NCI-H2227 treated with DMSO at 0.1 percent for 48 hours (cell line): Measurements from ENCODE around the gene SRP19.
"Not testable (repeated sequence)": the region's sequence is repeated elsewhere in the genome, so short reads cannot be mapped to it uniquely, and the experiment has no call there.

ENCODE experiments used
- DNase-seq: peaks from one replicate; lab custom pipeline; 2025; lab: John Stamatoyannopoulos, UW

Gene SRP19

DNA sequence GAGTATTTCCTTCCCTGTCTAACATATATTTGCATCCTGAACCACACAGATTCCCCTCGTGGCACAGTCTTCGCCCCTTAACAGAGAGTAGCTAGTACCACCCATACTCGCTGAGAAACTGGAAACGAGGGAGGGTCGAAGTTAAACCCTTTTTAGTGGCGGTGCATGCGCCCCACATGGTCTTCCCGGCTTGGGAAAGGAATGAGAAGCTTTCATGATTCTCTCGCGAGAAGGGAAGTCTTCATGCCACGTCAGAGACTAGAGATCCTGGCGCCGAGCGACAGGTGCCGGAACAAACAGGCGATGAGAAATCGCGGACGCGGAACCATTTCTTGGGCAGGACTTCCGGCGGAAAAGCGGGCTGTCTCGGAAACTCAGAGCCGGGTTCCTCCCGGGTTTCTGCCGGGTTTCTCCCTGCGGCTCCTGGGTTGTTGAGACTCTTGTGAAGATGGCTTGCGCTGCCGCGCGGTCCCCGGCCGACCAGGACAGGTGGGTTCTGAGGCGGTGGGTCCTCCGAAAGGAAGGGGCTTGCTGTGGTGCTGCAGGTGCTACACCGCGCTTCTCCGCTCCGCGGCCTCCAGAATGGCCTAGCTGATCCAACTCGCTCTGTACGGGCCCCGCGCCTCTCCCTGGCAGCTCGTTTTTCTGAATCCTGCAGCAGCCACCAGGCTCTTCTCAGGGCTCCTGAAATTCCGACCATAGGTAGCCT, at the start of gene SRP19:
SRP19 (plus strand) TSS at position 359 of the 709 bp plus-strand sequence; CDS start at position 449, 90 bp downstream.
- peak; percentile 89 for DNase-seq

DNA sequence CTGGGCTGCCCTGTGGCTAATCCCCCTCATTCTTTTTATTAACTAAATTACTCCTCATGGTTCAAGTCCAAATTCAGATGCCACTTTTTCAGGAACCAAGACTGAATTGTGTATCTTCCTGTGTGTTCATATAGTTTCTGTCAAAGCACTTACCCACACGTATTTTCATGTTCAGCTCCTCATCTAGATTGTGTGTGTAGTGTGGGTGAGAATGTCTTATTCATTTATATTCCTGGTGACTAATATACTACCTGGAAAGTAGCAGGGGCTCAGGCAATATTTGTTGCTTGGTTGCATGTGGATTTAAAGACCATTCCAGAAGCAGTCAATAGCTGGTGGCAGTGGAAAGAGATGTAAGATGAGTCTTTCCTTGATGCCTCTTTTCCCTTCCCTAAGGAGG, 48.5 kb upstream of the SRP19 start:
- no peak for DNase-seq

DNA sequence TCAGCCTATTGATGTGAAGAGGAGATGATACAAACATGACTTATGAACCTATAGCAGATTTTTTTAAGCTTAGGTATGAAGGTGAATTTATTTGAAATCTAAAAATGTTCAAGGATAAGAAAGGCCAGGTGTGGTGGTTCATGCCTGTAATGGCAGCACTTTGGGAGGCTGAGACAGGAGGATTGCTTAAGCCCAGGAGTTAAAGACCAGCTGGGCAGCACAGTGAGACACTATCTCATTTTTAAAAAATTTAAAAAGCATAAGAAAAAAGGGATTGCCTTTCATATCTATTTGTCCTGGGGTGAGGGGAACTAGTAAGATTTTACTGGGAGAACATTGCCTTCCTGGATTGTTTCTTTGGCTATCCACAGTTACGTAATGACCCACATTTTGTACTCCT, 40.8 kb upstream of the SRP19 start:
- DNase-seq, result no peak

- no peak for DNase-seq
Measured at GRCh38 chr5:112822456-112822855, 38.6 kb upstream of the SRP19 start.

GRCh38 chr5:112823181-112823580, 37.9 kb upstream of the SRP19 start:
- DNase-seq, result no peak

- DNase-seq, result no peak
Measured at GRCh38 chr5:112823656-112824055, 37.4 kb upstream of the SRP19 start.

DNA sequence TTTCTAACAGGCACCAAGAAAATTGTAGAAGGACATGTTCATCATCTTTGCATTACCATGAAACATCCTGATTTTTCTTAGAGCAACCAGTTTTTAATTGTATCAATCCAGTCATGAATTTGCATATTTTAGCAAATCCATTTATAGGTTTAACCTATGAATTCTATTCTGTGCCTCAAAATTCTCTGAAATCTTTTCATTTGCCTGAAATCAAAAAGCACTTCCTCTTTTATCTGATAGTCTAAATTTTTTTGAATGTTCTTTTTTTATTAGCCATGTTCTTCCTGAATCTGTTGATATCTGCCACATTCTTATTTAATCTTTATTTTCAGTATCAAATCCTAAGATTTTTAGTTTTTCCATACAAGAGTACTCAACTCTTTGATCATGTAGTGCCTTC, 36.9 kb upstream of the SRP19 start:
- no peak for DNase-seq

DNA sequence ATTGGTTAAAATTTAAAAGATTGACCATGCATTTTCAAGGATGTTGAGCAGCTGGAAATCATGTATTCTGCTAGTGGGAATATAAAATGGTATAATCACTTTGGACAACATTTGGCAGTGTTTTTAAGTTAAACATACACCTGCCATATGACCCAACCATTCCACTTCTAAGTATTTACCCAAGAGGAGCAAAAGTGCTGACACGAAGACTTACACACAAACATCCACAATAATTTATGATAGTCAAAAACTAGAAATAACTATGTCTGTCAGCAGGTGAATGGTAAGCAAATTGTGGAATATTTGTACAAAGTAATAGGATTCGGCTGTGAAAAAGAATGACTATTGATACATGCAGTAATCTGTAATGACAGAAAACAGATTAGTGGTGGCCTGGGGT, 30.7 kb upstream of the SRP19 start:
- no peak for DNase-seq

- DNase-seq, result no peak
Measured at GRCh38 chr5:112833971-112834370, 27.1 kb upstream of the SRP19 start.

GRCh38 chr5:112844489-112844888, 16.6 kb upstream of the SRP19 start:
- DNase-seq, result no peak

GRCh38 chr5:112846556-112846955, 14.5 kb upstream of the SRP19 start:
- no peak for DNase-seq

- DNase-seq, result no peak
Measured at GRCh38 chr5:112847306-112847705, 13.8 kb upstream of the SRP19 start.

GRCh38 chr5:112848116-112848811, 12.8 kb upstream of the SRP19 start:
- peak; percentile 43 for DNase-seq

- DNase-seq, result no peak
Measured at GRCh38 chr5:112849912-112850311, 11.2 kb upstream of the SRP19 start.

DNA sequence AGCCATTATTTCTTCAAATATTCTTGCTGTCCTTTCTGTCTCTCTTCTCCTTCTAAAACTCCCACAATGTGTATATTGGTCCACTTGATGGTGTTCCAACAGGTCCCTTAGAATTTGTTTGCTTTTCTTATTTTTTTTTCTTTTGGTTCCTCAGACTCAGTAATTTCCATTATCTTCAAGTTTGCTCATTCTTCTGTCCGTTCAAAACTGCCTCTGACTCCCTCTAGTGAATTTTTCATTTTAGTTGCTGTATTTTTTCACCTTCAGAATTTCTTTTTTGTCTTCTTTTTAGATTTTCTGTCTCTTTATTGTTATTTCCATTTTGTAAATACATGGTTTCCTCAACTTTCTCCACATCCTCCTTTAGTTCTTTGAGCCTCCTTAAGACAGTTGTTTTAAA, 6.4 kb upstream of the SRP19 start:
- DNase-seq, result no peak

DNA sequence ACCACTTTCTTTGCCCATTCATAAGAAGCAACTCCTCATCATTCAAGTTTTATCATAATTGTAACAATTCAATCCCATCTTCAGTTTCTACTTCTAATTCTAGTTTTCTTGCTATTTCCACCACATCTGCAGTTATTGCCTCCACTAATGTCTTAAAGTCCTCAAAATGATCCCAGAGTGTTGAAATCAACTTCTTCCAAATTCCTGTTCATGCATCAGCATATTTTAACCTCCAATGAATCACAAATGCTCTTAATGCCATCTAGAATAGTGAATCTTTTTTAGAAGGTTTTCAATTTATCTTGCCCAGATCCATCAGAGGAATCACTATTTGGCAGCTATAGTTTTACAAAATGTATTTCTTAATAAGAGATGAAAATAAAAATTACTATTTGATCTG, 3.2 kb upstream of the SRP19 start:
- no peak for DNase-seq

GRCh38 chr5:112860571-112860928, 537 bp upstream of the SRP19 start:
- not testable (repeated sequence) for DNase-seq

DNA sequence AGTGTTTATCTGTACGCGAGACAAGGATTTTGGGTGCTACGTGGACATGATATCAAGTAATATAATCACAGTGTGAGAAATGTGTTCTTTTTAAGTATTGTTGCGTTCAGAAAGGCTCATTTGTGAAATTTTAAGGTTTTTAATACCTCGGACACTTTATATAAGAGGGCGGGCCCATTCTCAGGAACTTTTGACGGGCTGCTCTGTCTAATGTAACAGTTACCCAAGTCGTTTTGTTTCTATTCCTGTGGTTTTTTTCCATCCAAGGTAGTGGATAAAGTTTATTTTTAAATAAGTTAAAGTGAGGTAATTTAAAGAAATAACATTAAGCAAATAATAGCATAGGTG, 525 bp downstream of the SRP19 start:
- DNase-seq, result no peak

DNA sequence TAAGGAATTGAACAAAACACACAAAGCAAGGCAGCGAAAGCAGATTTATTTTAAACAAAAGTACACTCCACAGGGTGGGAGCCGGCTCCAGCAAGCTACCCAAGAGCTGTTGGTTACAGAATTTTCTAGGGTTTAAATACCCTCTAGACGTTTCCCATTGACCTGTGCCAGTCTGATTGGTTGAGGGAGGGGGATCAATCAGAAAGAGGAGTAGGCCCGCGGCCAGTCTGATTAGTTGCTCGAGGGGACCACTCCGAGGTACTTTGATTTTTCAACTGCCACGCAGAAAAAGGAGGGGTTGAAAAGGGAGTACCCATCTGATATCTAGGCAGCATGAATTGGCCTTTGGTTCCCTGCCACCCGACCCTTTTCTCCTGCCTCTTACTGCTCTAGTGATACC, 998 bp downstream of the SRP19 start:
- DNase-seq, result no peak

DNA sequence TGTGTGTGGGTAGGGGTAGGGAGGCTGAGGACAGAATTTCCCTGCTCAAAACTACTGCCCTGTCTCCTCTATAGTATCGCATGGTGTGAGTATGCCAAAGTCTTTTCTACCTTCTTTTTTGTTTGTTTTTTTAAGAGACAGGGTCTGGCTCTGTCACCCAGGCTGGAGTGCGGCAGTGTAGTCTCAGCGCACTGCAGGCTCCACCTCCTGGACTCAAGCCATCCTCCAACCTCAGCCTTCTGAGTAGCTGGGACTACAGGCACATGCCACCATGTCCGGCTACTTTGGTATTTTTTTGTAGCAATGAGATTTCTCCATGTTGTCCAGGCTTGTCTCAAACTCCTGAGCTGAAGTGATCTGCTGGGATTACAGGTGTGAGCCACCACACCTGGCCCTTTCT, 2.5 kb downstream of the SRP19 start:
- no peak for DNase-seq

DNA sequence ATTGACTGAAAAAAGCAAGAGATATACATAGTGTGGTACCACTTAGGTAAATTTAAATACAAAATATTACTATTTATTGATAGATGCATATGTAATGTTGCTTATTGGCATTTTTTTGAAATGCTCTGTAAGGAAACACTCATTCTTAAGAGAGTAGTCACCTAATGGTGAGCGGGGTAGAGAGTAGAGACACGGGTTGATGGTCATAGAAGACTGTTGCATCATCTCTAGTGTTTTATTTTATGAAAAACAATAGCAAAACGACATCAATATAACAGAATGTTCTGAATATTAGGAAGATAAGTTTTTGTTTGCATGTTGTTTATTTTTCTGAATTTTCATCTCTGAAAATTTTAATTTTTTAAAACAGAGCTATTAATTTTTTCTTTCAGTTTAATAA, 4.0 kb downstream of the SRP19 start:
- DNase-seq, result no peak

GRCh38 chr5:112866739-112867138, 5.7 kb downstream of the SRP19 start:
- no peak for DNase-seq

DNA sequence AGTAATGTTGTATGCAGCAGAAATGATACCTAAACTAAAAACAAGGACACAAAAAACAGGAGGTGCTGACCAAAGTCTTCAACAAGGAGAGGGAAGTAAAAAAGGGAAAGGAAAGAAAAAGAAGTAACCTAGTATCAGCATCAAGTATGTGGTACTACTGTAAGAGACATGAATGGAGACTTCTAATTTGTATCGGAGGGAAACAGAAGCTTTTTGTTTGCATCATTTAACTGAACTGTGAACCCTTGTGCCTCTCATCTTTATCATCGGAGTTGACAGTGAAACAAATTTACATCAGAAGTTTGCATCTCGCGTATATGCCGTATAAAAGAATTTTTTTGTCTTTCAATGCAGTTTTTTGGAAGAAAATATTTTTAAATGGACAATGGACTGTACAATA, 6.3 kb downstream of the SRP19 start:
- no peak for DNase-seq

DNA sequence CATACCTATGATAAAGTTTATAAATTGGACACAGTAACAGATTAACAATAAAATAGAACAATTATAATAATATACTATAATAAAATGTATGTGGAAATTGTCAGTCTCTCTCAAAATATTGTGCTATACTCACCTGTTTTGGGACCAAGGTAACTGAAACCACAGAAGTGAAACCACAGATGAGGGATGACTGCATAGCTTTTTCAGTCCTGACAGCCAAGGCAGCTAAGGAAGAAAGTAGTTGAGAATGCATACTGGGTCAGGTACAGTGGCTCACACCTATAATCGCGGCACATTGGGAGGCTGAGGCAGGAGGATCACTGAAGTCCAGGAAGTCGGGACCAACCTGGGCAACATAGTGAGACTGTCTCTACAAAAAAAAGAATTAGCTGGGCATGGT, 8.9 kb downstream of the SRP19 start:
- no peak for DNase-seq
